ENCODE measurements around the gene KATNB1. TPM values are rescaled to one million over a fixed set of nuclear protein-coding genes. Genes with fewer than 3 reads are reported as not detected.

Gene KATNB1
- polyA plus RNA-seq, 1 of the 3 experiments (the other 2 are of a cell fraction): 43.7 TPM

- no peak overlapping the region for H3K9ac ChIP-seq
- CTCF ChIA-PET: interaction anchor here (2.0 kb wide), 1 partner anchor 138 kb away, joined by 7 read pairs; no protein-coding TSS in a partner anchor
- no peaks in the 10 kb centered on the region for H3K9me3 ChIP-seq
- no peaks in the 10 kb centered on the region for H3K79me2 ChIP-seq (ENCODE audit: insufficient read depth)
- no peak for DNase-seq
- WGBS (ENCODE audit: low lambda C conversion rate): 82% methylated on average over 6 of the region's 6 CpGs
- no peaks in the 10 kb centered on the region for H3K36me3 ChIP-seq (replicated peaks in 1 of 2; ENCODE audit: control insufficient read depth in 1 of 2, insufficient read depth in 2 of 2, low read length in 1 of 2)
- H3K9me2 ChIP-seq: no peaks in the 10 kb centered on the region
- H2AFZ ChIP-seq (ENCODE audit: low read depth): no peak overlapping the region
- H3K27ac ChIP-seq (ENCODE audit: low read depth in 2 of 2, low read length in 1 of 2): no peak overlapping the region
- H3K4me1 ChIP-seq (ENCODE audit: control insufficient read depth in 1 of 2, insufficient read depth in 2 of 2, low read depth in 1 of 2, low read length in 1 of 2): no peaks in the 10 kb centered on the region; a peak in 1 of 4 replicates
- TF ChIP-seq GATA2 (CRISPR knock-in tag; IDR thresholded peaks at IDR 0.05) (no peak), CTCF (IDR thresholded peaks at IDR 0.05) (no peak), FOXJ3 (CRISPR knock-in tag; IDR thresholded peaks at IDR 0.05) (no peak), POLR2AphosphoS5 (IDR thresholded peaks at IDR 0.05; ENCODE audit: low read depth, low read length) (no peak), TAF1 (IDR thresholded peaks at IDR 0.05; ENCODE audit: borderline replicate concordance, low read depth, low read length) (no peak), TCF12 (IDR thresholded peaks at IDR 0.05) (no peak), MAX (IDR thresholded peaks at IDR 0.05; ENCODE audit: low read depth) (no peak), FOSL2 (IDR thresholded peaks at IDR 0.05; ENCODE audit: borderline replicate concordance, low read depth) (no peak)
- TF ChIP-seq, protein P1, sequence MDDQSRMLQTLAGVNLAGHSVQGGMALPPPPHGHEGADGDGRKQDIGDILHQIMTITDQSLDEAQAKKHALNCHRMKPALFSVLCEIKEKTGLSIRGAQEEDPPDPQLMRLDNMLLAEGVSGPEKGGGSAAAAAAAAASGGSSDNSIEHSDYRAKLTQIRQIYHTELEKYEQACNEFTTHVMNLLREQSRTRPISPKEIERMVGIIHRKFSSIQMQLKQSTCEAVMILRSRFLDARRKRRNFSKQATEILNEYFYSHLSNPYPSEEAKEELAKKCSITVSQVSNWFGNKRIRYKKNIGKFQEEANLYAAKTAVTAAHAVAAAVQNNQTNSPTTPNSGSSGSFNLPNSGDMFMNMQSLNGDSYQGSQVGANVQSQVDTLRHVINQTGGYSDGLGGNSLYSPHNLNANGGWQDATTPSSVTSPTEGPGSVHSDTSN (IDR thresholded peaks at IDR 0.05): no peak
- TF ChIP-seq, protein P2, sequence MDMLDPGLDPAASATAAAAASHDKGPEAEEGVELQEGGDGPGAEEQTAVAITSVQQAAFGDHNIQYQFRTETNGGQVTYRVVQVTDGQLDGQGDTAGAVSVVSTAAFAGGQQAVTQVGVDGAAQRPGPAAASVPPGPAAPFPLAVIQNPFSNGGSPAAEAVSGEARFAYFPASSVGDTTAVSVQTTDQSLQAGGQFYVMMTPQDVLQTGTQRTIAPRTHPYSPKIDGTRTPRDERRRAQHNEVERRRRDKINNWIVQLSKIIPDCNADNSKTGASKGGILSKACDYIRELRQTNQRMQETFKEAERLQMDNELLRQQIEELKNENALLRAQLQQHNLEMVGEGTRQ (IDR thresholded peaks at IDR 0.05; ENCODE audit: borderline replicate concordance, low read depth, low read length): no peak
- H3K4me2 ChIP-seq: no peak overlapping the region
- H3F3A ChIP-seq (replicated peaks; ENCODE audit: insufficient read depth): no peaks in the 10 kb centered on the region
- no peak overlapping the region for H3K4me3 ChIP-seq (ENCODE audit: low read depth in 2 of 2, low read length in 1 of 2)
- POLR2A ChIA-PET: no interaction called here
- H3K27me3 ChIP-seq (ENCODE audit: insufficient read depth): peaks cover 17% of the 10 kb centered on the region
- H4K20me1 ChIP-seq (ENCODE audit: insufficient read depth): no peaks in the 10 kb centered on the region
Measured at GRCh38 chr16:57714047-57714446, 21.5 kb upstream of the KATNB1 start.

GRCh38 chr16:57720142-57720575 lies 15.4 kb upstream of the KATNB1 start:
- 100% methylated on average over 1 of the region's 3 CpGs for WGBS (ENCODE audit: low lambda C conversion rate)
- H3K9me2 ChIP-seq: no peaks in the 10 kb centered on the region
- H3K27me3 ChIP-seq (ENCODE audit: insufficient read depth): peaks cover 8% of the 10 kb centered on the region
- H3K4me2 ChIP-seq: no peak overlapping the region
- no peak overlapping the region for H3K27ac ChIP-seq (ENCODE audit: low read depth in 2 of 2, low read length in 1 of 2)
- H3K79me2 ChIP-seq (ENCODE audit: insufficient read depth): no peaks in the 10 kb centered on the region
- no peak overlapping the region for H2AFZ ChIP-seq (ENCODE audit: low read depth)
- peak; percentile 65 for DNase-seq
- no peaks in the 10 kb centered on the region for H4K20me1 ChIP-seq (ENCODE audit: insufficient read depth)
- H3K4me1 ChIP-seq (ENCODE audit: control insufficient read depth in 1 of 2, insufficient read depth in 2 of 2, low read depth in 1 of 2, low read length in 1 of 2): peaks cover 0 to 7% of the 10 kb centered on the region in 2 experiments; a peak in 1 of 4 replicates
- ChIA-PET CTCF (interaction anchor here (0.7 to 1.5 kb wide), 3 partner anchors 9 to 129 kb away, joined by 3 to 5 read pairs (median 3); no protein-coding TSS in a partner anchor), POLR2A (no interaction called here)
- TF ChIP-seq RAD21 (IDR thresholded peaks at IDR 0.05; ENCODE audit: low read length): peak; percentile 54
- TF ChIP-seq FOXM1 (IDR thresholded peaks at IDR 0.05; ENCODE audit: low read depth): no peak
- peak; percentile 69 for TF ChIP-seq CTCF (IDR thresholded peaks at IDR 0.05)
- peak; percentile 79 for TF ChIP-seq SMC3 (IDR thresholded peaks at IDR 0.05; ENCODE audit: low read depth, low read length)
- no peaks in the 10 kb centered on the region for H3K36me3 ChIP-seq (replicated peaks in 1 of 2; ENCODE audit: control insufficient read depth in 1 of 2, insufficient read depth in 2 of 2, low read length in 1 of 2)
- no peaks in the 10 kb centered on the region for H3K9me3 ChIP-seq
- H3F3A ChIP-seq (replicated peaks; ENCODE audit: insufficient read depth): no peaks in the 10 kb centered on the region
- H3K4me3 ChIP-seq (ENCODE audit: low read depth in 2 of 2, low read length in 1 of 2): no peak overlapping the region; a peak in 1 of 4 replicates
- H3K9ac ChIP-seq: no peak overlapping the region
